Activated naive CD4-positive, alpha-beta T cell treated with anti-CD3 and anti-CD28 coated beads for 36 hours (primary cell): Measurements from ENCODE around the gene GPN1. TPM values are rescaled to one million over a fixed set of nuclear protein-coding genes. Genes with fewer than 3 reads are reported as not detected.
"Not testable (repeated sequence)": the region's sequence is repeated elsewhere in the genome, so short reads cannot be mapped to it uniquely, and the experiment has no call there.

ENCODE experiments used
- CTCF ChIA-PET: fragments of 350-600 bp; sonication (Branson Sonifier 250); formaldehyde crosslinking; loops from one replicate; lab custom pipeline; 2021; ENCODE audit warnings: antibody characterized with exemption; lab: Charles Lee
- DNase-seq: peaks from one replicate; pipeline ENCODE4 v3.0.0-alpha.2; 2020
- H3K27ac Mint-ChIP-seq: one replicate; pipeline ENCODE4 v1.8.0; 2021; ENCODE audit warnings: mild to moderate bottlenecking, mixed read lengths
- H3K27me3 Mint-ChIP-seq: one replicate; pipeline ENCODE4 v1.8.0; 2021; ENCODE audit warnings: low read depth, mixed read lengths
- H3K36me3 Mint-ChIP-seq: one replicate; pipeline ENCODE4 v1.8.0; 2021; ENCODE audit warnings: low read depth, mixed read lengths
- H3K4me1 Mint-ChIP-seq: one replicate; pipeline ENCODE4 v1.8.0; 2021; ENCODE audit warnings: low read depth, mixed read lengths
- H3K4me3 Mint-ChIP-seq: one replicate; pipeline ENCODE4 v1.8.0; 2021; ENCODE audit warnings: mild to moderate bottlenecking, moderate library complexity, mixed read lengths
- H3K9me3 Mint-ChIP-seq: one replicate; pipeline ENCODE4 v1.8.0; 2021; ENCODE audit warnings: mixed read lengths
- intact Hi-C: fragments of 100-400 bp; cut with micrococcal nuclease; formaldehyde crosslinking; loops from one replicate; pipeline ENCODE4 v1.15.1; 2023
- total RNA-seq, 2 experiments: library from RNA; stranded (reverse); gene quantifications; one replicate each; pipeline ENCODE4 v1.2.3, GENCODE V29; 2021

Gene GPN1
- total RNA-seq, 2 experiments from 2014 or later: 44.9 to 45.1 TPM

DNA sequence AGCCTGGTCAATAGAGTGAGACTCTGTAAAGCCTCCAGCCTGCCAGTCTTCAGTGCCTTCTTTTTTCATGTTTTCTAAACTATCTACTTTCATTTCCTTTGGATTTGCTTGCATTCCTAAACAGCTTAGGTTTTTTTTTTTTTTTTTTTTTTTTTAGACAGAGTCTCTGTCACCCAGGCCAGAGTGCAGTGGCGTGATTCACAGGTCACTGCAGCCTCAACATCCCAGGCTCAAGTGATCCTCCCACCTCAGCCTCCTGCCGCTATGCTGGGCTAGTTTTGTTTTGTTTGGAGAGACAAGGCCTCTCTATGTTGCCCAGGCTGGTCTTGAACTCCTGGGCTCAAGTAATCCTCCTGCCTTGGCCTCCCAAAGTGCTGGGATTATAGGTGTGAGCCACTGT lies 1.4 kb downstream of the GPN1 start:
- intact Hi-C loops, DNase-seq, H3K27ac Mint-ChIP-seq, H3K27me3 Mint-ChIP-seq, H3K9me3 Mint-ChIP-seq: not testable (repeated sequence)
- CTCF ChIA-PET: interaction anchor here (1.4 kb wide), 1 partner anchor 54 kb away, joined by 4 read pairs; no protein-coding TSS in a partner anchor
- Mint-ChIP-seq H3K4me3 (peak overlapping the region; percentile 17), H3K4me1 (peaks cover 13% of the 10 kb centered on the region), H3K36me3 (peaks cover 15% of the 10 kb centered on the region)

DNA sequence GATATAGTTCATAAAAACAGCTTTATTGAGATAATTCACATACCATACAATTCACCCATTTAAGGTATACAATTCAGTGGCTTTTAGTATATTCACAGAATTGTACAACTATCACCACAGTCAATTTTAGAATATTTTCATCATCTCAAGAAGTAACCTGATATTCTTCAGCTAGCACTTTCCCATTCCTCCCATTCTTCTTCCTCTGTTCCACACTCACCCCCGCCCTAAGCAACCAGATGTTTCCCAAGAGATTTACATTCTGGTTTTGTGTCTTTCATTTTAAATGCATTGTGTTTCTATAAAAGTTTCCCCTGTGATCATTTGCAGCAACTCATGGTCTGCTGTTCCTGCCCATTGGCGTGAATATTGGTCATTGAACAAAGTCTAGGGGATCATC lies 5.4 kb downstream of the GPN1 start:
- no peaks in the 10 kb centered on the region for H3K9me3 Mint-ChIP-seq
- CTCF ChIA-PET: no interaction called here
- DNase-seq: no peak
- H3K27me3 Mint-ChIP-seq: no peaks in the 10 kb centered on the region
- H3K36me3 Mint-ChIP-seq: peaks cover 31% of the 10 kb centered on the region
- H3K27ac Mint-ChIP-seq: no peak overlapping the region
- intact Hi-C loops: no loop called here
- H3K4me1 Mint-ChIP-seq: peaks cover 19% of the 10 kb centered on the region
- H3K4me3 Mint-ChIP-seq: no peak overlapping the region

- CTCF ChIA-PET: no interaction called here
- Mint-ChIP-seq H3K36me3 (peaks cover 36% of the 10 kb centered on the region), H3K27me3 (no peaks in the 10 kb centered on the region), H3K9me3 (no peaks in the 10 kb centered on the region), H3K4me3 (no peak overlapping the region), H3K27ac (no peak overlapping the region), H3K4me1 (peaks cover 20% of the 10 kb centered on the region)
- intact Hi-C loops: no loop called here
- peak; percentile 24 for DNase-seq
Measured at GRCh38 chr2:27636766-27637165, 7.9 kb downstream of the GPN1 start.

- Mint-ChIP-seq H3K36me3 (peaks cover 34% of the 10 kb centered on the region), H3K9me3 (no peaks in the 10 kb centered on the region), H3K27me3 (no peaks in the 10 kb centered on the region), H3K4me3 (peak overlapping the region; percentile 28), H3K4me1 (peaks cover 20% of the 10 kb centered on the region), H3K27ac (peak overlapping the region; percentile 92)
- peak; percentile 17 for DNase-seq
- CTCF ChIA-PET: interaction anchor here (0.7 kb wide), 1 partner anchor 274 kb away, joined by 4 read pairs; no protein-coding TSS in a partner anchor
- intact Hi-C loops: loop anchor here (1.0 to 2.0 kb wide), 7 partner anchors 10 to 264 kb away; partner anchors contain the start of genes IFT172 and ZNF512
Measured at GRCh38 chr2:27638037-27638637, 9.3 kb downstream of the GPN1 start.

GRCh38 chr2:27638709-27639108 lies 9.9 kb downstream of the GPN1 start:
- DNase-seq: peak; percentile 37
- H3K36me3 Mint-ChIP-seq: peaks cover 34% of the 10 kb centered on the region
- intact Hi-C loops: loop anchor here (1.0 to 2.0 kb wide), 7 partner anchors 10 to 264 kb away; partner anchors contain the start of genes IFT172 and ZNF512
- CTCF ChIA-PET: interaction anchor here (2.2 kb wide), 1 partner anchor 45 kb away, joined by 7 read pairs; no protein-coding TSS in a partner anchor
- H3K27me3 Mint-ChIP-seq: no peaks in the 10 kb centered on the region
- H3K4me3 Mint-ChIP-seq: peak overlapping the region; percentile 28
- H3K9me3 Mint-ChIP-seq: no peaks in the 10 kb centered on the region
- peaks cover 20% of the 10 kb centered on the region for H3K4me1 Mint-ChIP-seq
- H3K27ac Mint-ChIP-seq: peak overlapping the region; percentile 92

GRCh38 chr2:27640722-27641245 lies 11.9 kb downstream of the GPN1 start:
- Mint-ChIP-seq H3K27me3 (no peaks in the 10 kb centered on the region), H3K9me3 (no peaks in the 10 kb centered on the region), H3K36me3 (peaks cover 19% of the 10 kb centered on the region), H3K4me1 (peaks cover 20% of the 10 kb centered on the region), H3K27ac (peak overlapping the region; percentile 19), H3K4me3 (no peak overlapping the region)
- intact Hi-C loops: no loop called here
- DNase-seq: no peak
- CTCF ChIA-PET: interaction anchor here (2.2 kb wide), 1 partner anchor 43 kb away, joined by 7 read pairs; no protein-coding TSS in a partner anchor

DNA sequence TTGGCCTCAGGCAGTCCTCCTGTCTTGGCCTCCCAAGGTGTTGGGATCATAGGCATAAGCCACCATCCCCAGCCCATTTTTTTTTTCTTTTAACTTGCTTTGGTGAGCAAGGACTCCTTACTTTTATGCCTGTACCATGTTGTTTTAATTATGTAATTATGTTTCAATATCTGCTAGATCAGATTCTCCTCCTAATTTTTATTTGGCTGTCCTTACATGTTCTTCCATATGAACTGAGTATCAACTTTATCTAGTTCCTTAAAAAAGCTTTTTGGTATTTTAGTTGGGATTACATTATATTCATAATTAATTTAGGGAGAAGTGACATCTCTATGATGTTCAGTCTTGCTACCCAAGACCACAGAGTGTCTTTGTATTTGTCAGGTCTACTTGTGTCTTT lies 16.3 kb downstream of the GPN1 start:
- H3K36me3 Mint-ChIP-seq: peaks cover 12% of the 10 kb centered on the region
- no peak overlapping the region for H3K27ac Mint-ChIP-seq
- no peaks in the 10 kb centered on the region for H3K9me3 Mint-ChIP-seq
- no peaks in the 10 kb centered on the region for H3K4me1 Mint-ChIP-seq
- DNase-seq: no peak
- CTCF ChIA-PET: interaction anchor here (2.2 kb wide), 1 partner anchor 38 kb away, joined by 6 read pairs; no protein-coding TSS in a partner anchor
- intact Hi-C loops: no loop called here
- no peak overlapping the region for H3K4me3 Mint-ChIP-seq
- no peaks in the 10 kb centered on the region for H3K27me3 Mint-ChIP-seq

DNA sequence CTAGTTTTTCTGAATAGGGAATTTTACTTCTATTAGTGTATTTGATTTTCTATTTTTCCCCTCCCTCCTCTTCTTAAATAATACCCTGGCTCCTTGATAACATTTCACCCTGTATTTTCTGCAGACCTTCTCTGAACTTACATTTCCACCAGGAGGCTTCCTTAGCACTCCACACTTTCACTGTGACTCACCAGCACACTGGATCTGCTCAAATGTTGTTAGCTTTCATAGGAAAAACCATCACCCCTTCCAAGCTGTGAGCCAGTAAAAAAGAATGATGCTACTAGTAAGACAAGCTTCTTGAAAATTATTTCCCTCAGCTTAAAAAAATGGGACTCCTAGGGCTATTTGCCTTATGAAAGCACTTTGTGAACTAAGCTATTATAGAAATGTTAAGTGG lies 18.4 kb downstream of the GPN1 start:
- Mint-ChIP-seq H3K27ac (no peak overlapping the region), H3K27me3 (no peaks in the 10 kb centered on the region), H3K9me3 (no peaks in the 10 kb centered on the region), H3K4me3 (no peak overlapping the region), H3K4me1 (no peaks in the 10 kb centered on the region), H3K36me3 (peaks cover 8% of the 10 kb centered on the region)
- no peak for DNase-seq
- CTCF ChIA-PET: interaction anchor here (1.1 to 3.7 kb wide), 3 partner anchors 29 to 36 kb away, joined by 3 to 17 read pairs (median 6); no protein-coding TSS in a partner anchor
- intact Hi-C loops: no loop called here

GRCh38 chr2:27647737-27648136 lies 18.9 kb downstream of the GPN1 start:
- DNase-seq: no peak
- Mint-ChIP-seq H3K27ac (peak overlapping the region; percentile 77), H3K4me3 (no peak overlapping the region), H3K36me3 (peaks cover 11% of the 10 kb centered on the region), H3K27me3 (no peaks in the 10 kb centered on the region), H3K4me1 (peaks cover 4% of the 10 kb centered on the region), H3K9me3 (no peaks in the 10 kb centered on the region)
- intact Hi-C loops: no loop called here
- CTCF ChIA-PET: interaction anchor here (1.1 to 3.7 kb wide), 2 partner anchors 29 to 35 kb away, joined by 3 to 17 read pairs; no protein-coding TSS in a partner anchor

GRCh38 chr2:27651056-27651455 lies 22.2 kb downstream of the GPN1 start:
- CTCF ChIA-PET: interaction anchor here (3.7 kb wide), 1 partner anchor 32 kb away, joined by 17 read pairs; no protein-coding TSS in a partner anchor
- Mint-ChIP-seq H3K27ac (no peak overlapping the region), H3K4me3 (no peak overlapping the region), H3K4me1 (peaks cover 24% of the 10 kb centered on the region), H3K27me3 (no peaks in the 10 kb centered on the region), H3K9me3 (no peaks in the 10 kb centered on the region), H3K36me3 (peaks cover 28% of the 10 kb centered on the region)
- intact Hi-C loops: no loop called here
- no peak for DNase-seq

GRCh38 chr2:27652341-27652740 lies 23.5 kb downstream of the GPN1 start:
- intact Hi-C loops: loop anchor here (1.0 kb wide), 1 partner anchor 14 kb away; no protein-coding TSS in a partner anchor
- peaks cover 24% of the 10 kb centered on the region for H3K4me1 Mint-ChIP-seq

GRCh38 chr2:27652790-27653189 lies 23.9 kb downstream of the GPN1 start:
- intact Hi-C loops: loop anchor here (1.0 kb wide), 1 partner anchor 14 kb away; no protein-coding TSS in a partner anchor
- H3K36me3 Mint-ChIP-seq: peaks cover 28% of the 10 kb centered on the region
- peak overlapping the region; percentile 41 for H3K27ac Mint-ChIP-seq
- CTCF ChIA-PET: interaction anchor here (0.8 kb wide), 1 partner anchor 62 kb away, joined by 3 read pairs; no protein-coding TSS in a partner anchor
- no peaks in the 10 kb centered on the region for H3K27me3 Mint-ChIP-seq
- peaks cover 24% of the 10 kb centered on the region for H3K4me1 Mint-ChIP-seq
- no peaks in the 10 kb centered on the region for H3K9me3 Mint-ChIP-seq
- no peak overlapping the region for H3K4me3 Mint-ChIP-seq
- no peak for DNase-seq

More at GRCh38 chr2:27652341-27652740, 23.5 kb downstream of the GPN1 start:
- Mint-ChIP-seq H3K27me3 (no peaks in the 10 kb centered on the region), H3K9me3 (no peaks in the 10 kb centered on the region), H3K36me3 (peaks cover 31% of the 10 kb centered on the region), H3K27ac (peak overlapping the region; percentile 41), H3K4me3 (no peak overlapping the region)
- CTCF ChIA-PET: interaction anchor here (0.5 kb wide), 1 partner anchor 91 kb away, joined by 3 read pairs; no protein-coding TSS in a partner anchor
- no peak for DNase-seq
